IMR-90 (cell line): Measurements from ENCODE around the gene CYP2W1. TPM values are rescaled to one million over a fixed set of nuclear protein-coding genes. Genes with fewer than 3 reads are reported as not detected.

Source experiments
- ATAC-seq: fragments of 200-7000 bp; cut with Tn5 transposase; 2 replicates; pipeline ENCODE4 v1.9.1; 2020; ENCODE audit warnings: low read depth, mild to moderate bottlenecking, moderate library complexity
- BruUV-seq: library from RNA; stranded (reverse); fragments of 400-500 nt; replicated peaks from 2 replicates; lab custom pipeline; 2021; lab: Mats Ljungman, UMichigan
- CTCF ChIA-PET: fragments of 300-600 bp; formaldehyde crosslinking; extraction: SDS; loops from one replicate; lab custom pipeline; 2021; ENCODE audit warnings: antibody characterized with exemption; lab: Yijun Ruan, JAX
- POLR2A ChIA-PET: fragments of 300-600 bp; sonication (Branson Sonifier 250); formaldehyde crosslinking; loops from one replicate; lab custom pipeline; 2022; ENCODE audit warnings: antibody characterized with exemption; ENCODE audit not compliant: unreplicated experiment; lab: Charles Lee
- DNase-seq: peaks from one replicate; pipeline ENCODE4 v3.0.0; 2013
- H2AFZ ChIP-seq: replicated peaks from 2 replicates; pipeline ENCODE3; 2013; ENCODE audit warnings: low read length, mild to moderate bottlenecking; ENCODE audit not compliant: poor library complexity
- H2AK5ac ChIP-seq: 2 replicates; pipeline ENCODE4 v1.6.1; 2013; ENCODE audit warnings: low read depth, low read length, inconsistent platforms
- H2AK9ac ChIP-seq: replicated peaks from 2 replicates; pipeline ENCODE3; 2013; ENCODE audit warnings: mild to moderate bottlenecking, low read depth, low read length, moderate library complexity; ENCODE audit not compliant: poor library complexity
- H2BK120ac ChIP-seq: 2 replicates; pipeline ENCODE4 v1.6.1; 2013; ENCODE audit warnings: low read depth, low read length, inconsistent platforms
- H2BK15ac ChIP-seq: 3 replicates; pipeline ENCODE4 v1.6.1; 2013; ENCODE audit warnings: low read depth, low read length, inconsistent platforms
- H2BK20ac ChIP-seq: 2 replicates; pipeline ENCODE4 v1.6.1; 2013; ENCODE audit warnings: low read depth, mild to moderate bottlenecking, inconsistent platforms, low read length, moderate library complexity
- H2BK5ac ChIP-seq: 2 replicates; pipeline ENCODE4 v1.6.1; 2013; ENCODE audit warnings: mild to moderate bottlenecking, low read depth, low read length, inconsistent platforms; ENCODE audit not compliant: poor library complexity, severe bottlenecking
- H3K14ac ChIP-seq: replicated peaks from 2 replicates; pipeline ENCODE4 v1.6.1; 2013; ENCODE audit warnings: low read depth, low read length, inconsistent platforms
- H3K18ac ChIP-seq: 2 replicates; pipeline ENCODE4 v1.6.1; 2013; ENCODE audit warnings: low read depth, low read length, control low read depth
- H3K23ac ChIP-seq: 2 replicates; pipeline ENCODE4 v1.6.1; 2013; ENCODE audit warnings: low read depth, low read length, inconsistent platforms
- H3K27ac ChIP-seq: 2 replicates; pipeline ENCODE4 v1.5.1; 2013; ENCODE audit warnings: mild to moderate bottlenecking, control low read depth, low read length; ENCODE audit not compliant: insufficient read depth
- H3K27me3 ChIP-seq: 2 replicates; pipeline ENCODE4 v1.6.1; 2013; ENCODE audit warnings: low read length; ENCODE audit not compliant: control insufficient read depth, insufficient read depth
- H3K36me3 ChIP-seq: 2 replicates; pipeline ENCODE4 v1.6.1; 2013; ENCODE audit warnings: low read length, mixed read lengths; ENCODE audit not compliant: control insufficient read depth, insufficient read depth
- H3K4ac ChIP-seq: 2 replicates; pipeline ENCODE4 v1.6.1; 2013; ENCODE audit warnings: low read depth, low read length, inconsistent platforms
- H3K4me1 ChIP-seq: 2 replicates; pipeline ENCODE4 v1.6.1; 2013; ENCODE audit warnings: low read length, mixed read lengths; ENCODE audit not compliant: control insufficient read depth, insufficient read depth
- H3K4me2 ChIP-seq: 2 replicates; pipeline ENCODE4 v1.6.1; 2013; ENCODE audit warnings: low read depth, mild to moderate bottlenecking, control low read depth, low read length, moderate library complexity
- H3K4me3 ChIP-seq: 2 replicates; pipeline ENCODE4 v1.5.1; 2013; ENCODE audit warnings: low read depth, mild to moderate bottlenecking, control low read depth, low read length, moderate library complexity; ENCODE audit not compliant: insufficient read depth
- H3K56ac ChIP-seq: 2 replicates; pipeline ENCODE4 v1.6.1; 2013; ENCODE audit warnings: low read length, inconsistent platforms; ENCODE audit not compliant: insufficient read depth; ENCODE audit errors: extremely low read depth
- H3K79me1 ChIP-seq, 2 experiments: 2 replicates each; pipeline ENCODE4 v1.6.1; 2013; ENCODE audit warnings: low read length in 2 of 2, inconsistent platforms in 1 of 2, low read depth in 1 of 2
- H3K9ac ChIP-seq: 2 replicates; pipeline ENCODE4 v1.6.1; 2013; ENCODE audit warnings: low read depth, low read length, control low read depth
- H3K9me1 ChIP-seq: 2 replicates; pipeline ENCODE4 v1.6.1; 2013; ENCODE audit warnings: low read length, inconsistent platforms; ENCODE audit not compliant: insufficient read depth
- H3K9me3 ChIP-seq: 2 replicates; pipeline ENCODE4 v1.6.1; 2013; ENCODE audit warnings: low read length; ENCODE audit not compliant: control insufficient read depth, insufficient read depth
- H4K20me1 ChIP-seq: 2 replicates; pipeline ENCODE4 v1.6.1; 2013; ENCODE audit warnings: low read length, inconsistent platforms; ENCODE audit not compliant: insufficient read depth
- H4K5ac ChIP-seq: 2 replicates; pipeline ENCODE4 v1.6.1; 2013; ENCODE audit warnings: mild to moderate bottlenecking, low read depth, low read length, control low read depth
- H4K8ac ChIP-seq, 2 experiments: 2 replicates each; pipeline ENCODE4 v1.6.1; 2013; ENCODE audit warnings: low read depth in 2 of 2, low read length in 2 of 2, control low read depth in 1 of 2, inconsistent platforms in 1 of 2
- H4K91ac ChIP-seq: 2 replicates; pipeline ENCODE4 v1.6.1; 2013; ENCODE audit warnings: low read depth, low read length, inconsistent platforms; ENCODE audit not compliant: insufficient read depth
- BHLHE40 ChIP-seq: fragments of 150-350 bp; IDR thresholded peaks from 2 replicates; pipeline ENCODE4 v1.6.1; 2016; ENCODE audit warnings: mild to moderate bottlenecking, low read depth, low read length
- CHD1 ChIP-seq: IDR thresholded peaks from 2 replicates; pipeline ENCODE4 v1.6.1; 2012; ENCODE audit warnings: low read depth, low read length, improper control_type of control experiment
- NFE2L2 ChIP-seq: fragments of 150-350 bp; IDR thresholded peaks from 2 replicates; pipeline ENCODE4 v1.6.1; 2016; ENCODE audit warnings: low read depth, mild to moderate bottlenecking, low read length
- RFX5 ChIP-seq: IDR thresholded peaks from 2 replicates; pipeline ENCODE4 v1.8.0; 2012; ENCODE audit warnings: low read depth, mild to moderate bottlenecking, low read length, moderate library complexity
- SMC3 ChIP-seq: fragments of 150-350 bp; IDR thresholded peaks from 2 replicates; pipeline ENCODE4 v1.6.1; 2016; ENCODE audit warnings: low read depth, mild to moderate bottlenecking, antibody characterized with exemption, low read length, moderate library complexity
- WGBS, 2 experiments: methylation state at CpG; one replicate each; pipeline versions ENCODE4 v1.1.5 to v1.1.7; 2013; ENCODE audit warnings: missing lambda C conversion rate in 2 of 2; ENCODE audit not compliant: insufficient read length in 1 of 2; ENCODE audit errors: extremely low coverage in 2 of 2; 5-methylcytosine and 5-hydroxymethylcytosine counted together
- dilution Hi-C: fragments of 300-500 bp; cut with HindIII; formaldehyde crosslinking; loops from one replicate; pipeline ENCODE4 v1.14.3; 2018; ENCODE audit warnings: low sequenced_read_pairs; ENCODE audit not compliant: unreplicated experiment
- in situ Hi-C: fragments of 300-500 bp; cut with MboI; formaldehyde crosslinking; loops from 3 replicates; pipeline ENCODE4 v1.14.3; 2019; ENCODE audit warnings: low sequenced_read_pairs, inconsistent platforms, mixed read lengths
- intact Hi-C: fragments of 100-400 bp; cut with micrococcal nuclease; formaldehyde crosslinking; loops from 2 replicates; pipeline ENCODE4 v1.10.0; 2022
- polyA plus RNA-seq, 3 experiments: library from polyadenylated mRNA; depleted of rRNA; stranded (reverse); fragments of >200 nt; gene quantifications; 2 replicates each; pipeline ENCODE4 v1.2.3, GENCODE V29; 2012; ENCODE audit warnings: low replicate concordance in 1 of 3
- total RNA-seq: library from RNA; depleted of rRNA; stranded (reverse); fragments of >200 nt; gene quantifications from 2 replicates; pipeline ENCODE4 v1.2.3, GENCODE V29; 2012

Gene CYP2W1
- total and polyA plus RNA-seq, 2 of the 4 experiments (the other 2 are of a cell fraction), result not detected

DNA sequence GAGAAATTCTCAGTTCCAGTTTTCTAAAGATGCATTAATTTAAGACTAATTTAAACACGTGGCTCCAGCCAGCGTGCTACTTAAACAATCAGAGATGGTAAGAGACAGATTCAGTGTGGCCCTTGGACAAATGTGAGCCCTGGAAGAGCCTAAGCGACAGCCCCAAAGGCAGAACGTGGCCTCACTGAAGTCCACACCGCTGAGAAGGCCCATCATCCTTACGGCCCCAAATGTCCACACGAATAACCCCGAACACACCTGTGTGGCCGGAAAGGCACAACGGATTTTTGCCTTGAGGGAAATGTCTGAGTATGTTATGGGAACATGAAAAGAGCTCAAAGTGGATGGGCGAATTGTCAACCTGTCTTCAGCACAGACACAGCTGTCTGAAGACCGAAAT is 10.9 kb upstream of the CYP2W1 start:
- Histone ChIP-seq H3K9me3 (no peaks in the 10 kb centered on the region), H3K4ac (no peak overlapping the region), H4K5ac (no peak overlapping the region), H4K91ac (no peak overlapping the region), H3K4me1 (peaks cover 4% of the 10 kb centered on the region), H3K4me2 (no peak overlapping the region), H2AFZ (no peak overlapping the region), H2AK9ac (no peak overlapping the region), H3K27me3 (no peaks in the 10 kb centered on the region), H3K9me1 (peaks cover 2% of the 10 kb centered on the region; the same call in 1 of the 2 replicates), H3K4me3 (no peak overlapping the region), H2BK5ac (no peak overlapping the region), H3K56ac (no peak overlapping the region), H3K9ac (no peak overlapping the region), H2AK5ac (no peak overlapping the region), H3K14ac (no peak overlapping the region), H3K36me3 (peaks cover 34% of the 10 kb centered on the region), H2BK120ac (no peak overlapping the region), H4K20me1 (peaks cover 59% of the 10 kb centered on the region), H3K79me1 (peaks cover 23 to 53% of the 10 kb centered on the region in 2 experiments), H3K18ac (no peak overlapping the region), H3K27ac (no peak overlapping the region), H2BK15ac (no peak overlapping the region), H2BK20ac (no peak overlapping the region), H3K23ac (no peak overlapping the region), H4K8ac (no peak overlapping the region)
- 90% methylated on average over 2 of the region's 12 CpGs; no CpG with 5 or more reads in 1 of the 2 experiments for WGBS, 2 experiments
- DNase-seq (no peak), ATAC-seq (no peak)
- intact Hi-C loops (no loop called here), dilution Hi-C loops (no loop called here), in situ Hi-C loops (no loop called here)
- POLR2A ChIA-PET, result no interaction called here
- CTCF ChIA-PET, result interaction anchor here (3.6 kb wide), 1 partner anchor 21 kb away, joined by 11 read pairs; no protein-coding TSS in a partner anchor
- TF ChIP-seq CHD1 (no peak), BHLHE40 (no peak), NFE2L2 (no peak), RFX5 (no peak), SMC3 (no peak)
- no TSS peak for BruUV-seq
